ENCODE data around the gene PSME4.

DNA sequence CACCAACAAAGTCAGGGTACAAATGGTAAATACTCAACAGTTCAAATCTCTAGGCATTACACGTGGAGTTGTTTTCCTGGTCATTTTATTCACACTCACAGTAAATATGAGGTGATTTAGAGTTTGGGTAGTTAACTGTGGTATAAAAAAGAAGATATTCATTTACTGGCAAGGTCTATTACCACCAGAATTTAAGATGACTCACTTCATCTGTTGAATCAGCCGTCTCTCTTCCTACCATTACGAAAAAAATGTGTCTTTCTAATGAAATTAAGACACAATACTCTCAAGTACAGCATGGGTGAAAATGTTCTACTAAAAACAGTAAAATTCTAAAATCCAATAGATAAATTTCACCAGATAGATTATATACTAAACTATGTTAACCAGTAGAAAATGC, 90.0 kb downstream of the PSME4 start:
- TF ChIP-seq CTCF (IDR thresholded peaks at IDR 0.05) (no peak), POLR2A (IDR thresholded peaks at IDR 0.05) (no peak)

All from right lobe of liver (tissue), 4 donors.